Measurements from ENCODE around the gene DNMBP.

DNA sequence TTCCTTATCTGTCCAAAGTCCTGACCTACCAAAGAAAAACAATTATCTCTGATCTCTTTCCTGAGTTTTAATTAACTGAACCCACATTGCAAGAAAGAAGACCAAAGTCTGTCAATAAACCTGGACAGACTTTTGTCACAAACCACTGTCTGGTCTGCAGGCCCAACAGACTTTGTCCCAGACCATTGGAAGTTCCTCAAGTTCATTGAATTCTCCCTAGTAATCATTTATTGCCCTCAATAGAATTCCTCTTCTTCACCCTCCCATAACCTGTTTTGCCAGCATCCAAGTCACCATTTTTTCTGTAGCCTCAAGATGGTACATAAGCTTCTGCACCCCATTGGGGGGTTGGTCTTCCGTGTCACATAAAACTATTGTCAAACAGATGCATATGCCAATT, 3.9 kb upstream of the DNMBP start:
- TF ChIP-seq, protein P1, sequence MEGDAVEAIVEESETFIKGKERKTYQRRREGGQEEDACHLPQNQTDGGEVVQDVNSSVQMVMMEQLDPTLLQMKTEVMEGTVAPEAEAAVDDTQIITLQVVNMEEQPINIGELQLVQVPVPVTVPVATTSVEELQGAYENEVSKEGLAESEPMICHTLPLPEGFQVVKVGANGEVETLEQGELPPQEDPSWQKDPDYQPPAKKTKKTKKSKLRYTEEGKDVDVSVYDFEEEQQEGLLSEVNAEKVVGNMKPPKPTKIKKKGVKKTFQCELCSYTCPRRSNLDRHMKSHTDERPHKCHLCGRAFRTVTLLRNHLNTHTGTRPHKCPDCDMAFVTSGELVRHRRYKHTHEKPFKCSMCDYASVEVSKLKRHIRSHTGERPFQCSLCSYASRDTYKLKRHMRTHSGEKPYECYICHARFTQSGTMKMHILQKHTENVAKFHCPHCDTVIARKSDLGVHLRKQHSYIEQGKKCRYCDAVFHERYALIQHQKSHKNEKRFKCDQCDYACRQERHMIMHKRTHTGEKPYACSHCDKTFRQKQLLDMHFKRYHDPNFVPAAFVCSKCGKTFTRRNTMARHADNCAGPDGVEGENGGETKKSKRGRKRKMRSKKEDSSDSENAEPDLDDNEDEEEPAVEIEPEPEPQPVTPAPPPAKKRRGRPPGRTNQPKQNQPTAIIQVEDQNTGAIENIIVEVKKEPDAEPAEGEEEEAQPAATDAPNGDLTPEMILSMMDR (IDR thresholded peaks at IDR 0.05): no peak
- TF ChIP-seq POLR2A (IDR thresholded peaks at IDR 0.05) (no peak), POLR2AphosphoS5 (IDR thresholded peaks at IDR 0.05) (no peak)

All from sigmoid colon (tissue), 4 donors.